ENCODE data around the gene OTUD4.

The OTUD4 gene

DNA sequence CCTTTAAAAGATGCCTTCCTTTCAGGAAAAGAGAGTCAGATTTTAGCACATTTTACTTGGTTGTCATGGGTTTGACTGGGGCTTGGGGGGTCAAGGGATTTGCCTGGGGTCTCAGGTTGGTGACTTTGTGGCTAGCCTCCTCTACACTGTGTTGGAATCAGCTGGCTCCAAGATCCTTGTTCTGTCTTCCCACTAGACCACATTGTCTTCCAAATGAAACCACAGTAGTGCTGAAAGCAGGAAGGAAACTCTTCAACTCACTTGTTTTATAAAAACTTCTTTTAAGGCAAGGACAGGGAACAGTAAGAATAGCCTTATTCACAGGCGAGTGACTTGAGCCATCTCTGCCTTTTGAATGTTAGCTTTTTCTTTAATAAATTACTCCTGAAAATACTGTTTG lies 37.0 kb upstream of the OTUD4 start:
- no peaks in the 10 kb centered on the region for H3K27me3 ChIP-seq (ENCODE audit: insufficient read depth, poor library complexity, severe bottlenecking)
- H3K36me3 ChIP-seq (ENCODE audit: low read depth): no peaks in the 10 kb centered on the region
- H3K9me3 ChIP-seq (ENCODE audit: severe bottlenecking): no peaks in the 10 kb centered on the region
- ATAC-seq (ENCODE audit: low read depth): no peak
- no peak for DNase-seq (ENCODE audit: low spot score)
- H3K4me3 ChIP-seq (ENCODE audit: severe bottlenecking): no peak overlapping the region
- TF ChIP-seq, protein P1, sequence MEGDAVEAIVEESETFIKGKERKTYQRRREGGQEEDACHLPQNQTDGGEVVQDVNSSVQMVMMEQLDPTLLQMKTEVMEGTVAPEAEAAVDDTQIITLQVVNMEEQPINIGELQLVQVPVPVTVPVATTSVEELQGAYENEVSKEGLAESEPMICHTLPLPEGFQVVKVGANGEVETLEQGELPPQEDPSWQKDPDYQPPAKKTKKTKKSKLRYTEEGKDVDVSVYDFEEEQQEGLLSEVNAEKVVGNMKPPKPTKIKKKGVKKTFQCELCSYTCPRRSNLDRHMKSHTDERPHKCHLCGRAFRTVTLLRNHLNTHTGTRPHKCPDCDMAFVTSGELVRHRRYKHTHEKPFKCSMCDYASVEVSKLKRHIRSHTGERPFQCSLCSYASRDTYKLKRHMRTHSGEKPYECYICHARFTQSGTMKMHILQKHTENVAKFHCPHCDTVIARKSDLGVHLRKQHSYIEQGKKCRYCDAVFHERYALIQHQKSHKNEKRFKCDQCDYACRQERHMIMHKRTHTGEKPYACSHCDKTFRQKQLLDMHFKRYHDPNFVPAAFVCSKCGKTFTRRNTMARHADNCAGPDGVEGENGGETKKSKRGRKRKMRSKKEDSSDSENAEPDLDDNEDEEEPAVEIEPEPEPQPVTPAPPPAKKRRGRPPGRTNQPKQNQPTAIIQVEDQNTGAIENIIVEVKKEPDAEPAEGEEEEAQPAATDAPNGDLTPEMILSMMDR (IDR thresholded peaks at IDR 0.05; ENCODE audit: poor library complexity, severe bottlenecking): no peak
- no peak overlapping the region for H3K27ac ChIP-seq (ENCODE audit: poor library complexity, severe bottlenecking)
- H3K4me1 ChIP-seq (ENCODE audit: insufficient read depth, poor library complexity, severe bottlenecking): no peaks in the 10 kb centered on the region

DNA sequence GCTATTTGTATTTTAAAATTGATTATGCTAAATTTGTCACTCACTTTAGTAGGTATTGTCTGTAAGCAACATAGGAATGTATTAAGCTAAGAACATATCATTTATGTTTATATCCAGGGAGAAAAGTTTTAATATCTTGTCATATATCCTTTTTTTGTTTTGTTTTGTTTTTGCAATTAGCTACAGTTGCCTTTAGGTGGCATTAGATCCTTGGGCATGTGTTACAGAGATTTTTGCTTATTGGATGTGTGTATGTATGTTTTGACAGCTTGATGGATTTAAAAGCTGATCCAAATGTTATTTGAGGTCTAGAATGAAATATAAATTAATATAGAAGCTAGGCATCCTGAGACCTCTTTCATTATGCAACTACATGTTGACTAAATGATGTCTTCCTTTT lies 36.1 kb upstream of the OTUD4 start:
- H3K4me1 ChIP-seq (ENCODE audit: insufficient read depth, poor library complexity, severe bottlenecking): no peaks in the 10 kb centered on the region
- no peak; the same call in 2 of the 3 replicates for ATAC-seq (ENCODE audit: low read depth)
- H3K9me3 ChIP-seq (ENCODE audit: severe bottlenecking): no peaks in the 10 kb centered on the region
- H3K27me3 ChIP-seq (ENCODE audit: insufficient read depth, poor library complexity, severe bottlenecking): no peaks in the 10 kb centered on the region
- TF ChIP-seq, protein P1 (IDR thresholded peaks at IDR 0.05; ENCODE audit: poor library complexity, severe bottlenecking): peak; percentile 87
- no peak for DNase-seq (ENCODE audit: low spot score)
- H3K36me3 ChIP-seq (ENCODE audit: low read depth): no peaks in the 10 kb centered on the region
- no peak overlapping the region for H3K4me3 ChIP-seq (ENCODE audit: severe bottlenecking)
- H3K27ac ChIP-seq (ENCODE audit: poor library complexity, severe bottlenecking): no peak overlapping the region

DNA sequence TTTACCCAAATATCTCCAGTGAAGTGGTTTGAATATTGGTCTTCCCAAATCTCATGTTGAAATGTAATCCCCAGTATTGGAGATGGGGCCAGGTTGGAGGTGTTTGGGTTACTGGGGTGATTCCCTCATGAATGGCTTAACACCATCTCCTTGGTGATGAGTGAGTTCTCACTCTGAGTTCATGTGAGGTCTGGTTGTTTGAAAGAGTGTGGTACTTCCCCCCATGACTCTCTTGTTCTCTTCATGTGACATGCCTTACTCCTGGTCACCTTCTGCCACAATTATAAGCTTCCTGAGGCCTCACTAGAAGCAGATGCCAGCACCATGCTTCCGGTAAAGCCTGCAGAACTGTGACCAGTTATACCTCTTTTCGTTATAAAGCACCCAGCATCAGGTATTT lies 32.9 kb upstream of the OTUD4 start:
- ATAC-seq (ENCODE audit: low read depth) (no peak), DNase-seq (ENCODE audit: low spot score) (no peak)
- H3K4me1 ChIP-seq (ENCODE audit: insufficient read depth, poor library complexity, severe bottlenecking): no peaks in the 10 kb centered on the region
- H3K4me3 ChIP-seq (ENCODE audit: severe bottlenecking): no peak overlapping the region
- TF ChIP-seq, protein P1 (IDR thresholded peaks at IDR 0.05; ENCODE audit: poor library complexity, severe bottlenecking): no peak
- H3K36me3 ChIP-seq (ENCODE audit: low read depth): no peaks in the 10 kb centered on the region
- H3K27ac ChIP-seq (ENCODE audit: poor library complexity, severe bottlenecking): no peak overlapping the region
- H3K27me3 ChIP-seq (ENCODE audit: insufficient read depth, poor library complexity, severe bottlenecking): no peaks in the 10 kb centered on the region
- H3K9me3 ChIP-seq (ENCODE audit: severe bottlenecking): no peaks in the 10 kb centered on the region

DNA sequence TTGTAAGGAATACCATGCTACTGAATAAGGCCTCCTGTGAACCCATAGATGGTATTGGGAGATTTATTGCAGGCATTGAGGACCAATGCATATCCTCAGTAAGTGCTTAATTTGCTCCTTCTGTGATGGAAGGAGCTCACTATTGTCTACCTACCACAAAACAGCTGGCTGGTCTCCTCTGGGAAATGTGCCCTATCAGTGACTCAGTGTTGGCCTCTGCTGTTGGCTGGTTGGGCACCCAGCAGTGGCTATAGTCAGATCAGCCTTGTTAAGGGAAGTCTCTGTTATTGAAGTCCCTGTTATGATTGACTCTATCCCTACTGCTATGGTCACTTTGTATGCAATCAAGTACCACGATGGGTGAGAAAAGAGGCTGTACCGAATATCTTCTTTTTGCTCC lies 27.5 kb upstream of the OTUD4 start:
- TF ChIP-seq, protein P1 (IDR thresholded peaks at IDR 0.05; ENCODE audit: poor library complexity, severe bottlenecking): no peak
- H3K4me1 ChIP-seq (ENCODE audit: insufficient read depth, poor library complexity, severe bottlenecking): no peaks in the 10 kb centered on the region
- DNase-seq (ENCODE audit: low spot score): no peak
- H3K27me3 ChIP-seq (ENCODE audit: insufficient read depth, poor library complexity, severe bottlenecking): no peaks in the 10 kb centered on the region
- no peaks in the 10 kb centered on the region for H3K36me3 ChIP-seq (ENCODE audit: low read depth)
- no peak overlapping the region for H3K27ac ChIP-seq (ENCODE audit: poor library complexity, severe bottlenecking)
- H3K4me3 ChIP-seq (ENCODE audit: severe bottlenecking): no peak overlapping the region
- no peaks in the 10 kb centered on the region for H3K9me3 ChIP-seq (ENCODE audit: severe bottlenecking)
- no peak for ATAC-seq (ENCODE audit: low read depth)

DNA sequence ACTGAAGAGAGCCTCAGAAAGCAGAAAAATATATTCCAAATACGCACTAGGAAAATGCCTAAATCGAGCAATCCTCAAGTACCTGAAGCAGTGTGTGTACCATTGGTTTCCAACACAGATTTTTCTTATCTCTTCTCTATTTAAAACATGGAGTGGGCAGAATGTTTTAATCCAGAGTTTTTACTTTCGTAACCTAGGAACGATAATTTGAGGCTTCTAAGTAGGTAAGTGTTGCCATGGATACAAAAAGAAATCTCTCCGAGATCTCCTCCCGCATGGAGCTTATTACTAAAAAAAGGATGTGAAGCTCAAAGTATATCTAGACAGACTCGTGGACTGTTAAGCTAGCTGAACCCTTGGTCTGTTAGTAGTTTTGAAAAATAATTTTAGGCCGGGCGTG lies 23.0 kb upstream of the OTUD4 start:
- no peaks in the 10 kb centered on the region for H3K9me3 ChIP-seq (ENCODE audit: severe bottlenecking)
- H3K4me3 ChIP-seq (ENCODE audit: severe bottlenecking): no peak overlapping the region
- no peaks in the 10 kb centered on the region for H3K27me3 ChIP-seq (ENCODE audit: insufficient read depth, poor library complexity, severe bottlenecking)
- no peak for DNase-seq (ENCODE audit: low spot score)
- ATAC-seq (ENCODE audit: low read depth): no peak
- no peak overlapping the region for H3K27ac ChIP-seq (ENCODE audit: poor library complexity, severe bottlenecking)
- no peaks in the 10 kb centered on the region for H3K4me1 ChIP-seq (ENCODE audit: insufficient read depth, poor library complexity, severe bottlenecking)
- no peaks in the 10 kb centered on the region for H3K36me3 ChIP-seq (ENCODE audit: low read depth)
- TF ChIP-seq, protein P1 (IDR thresholded peaks at IDR 0.05; ENCODE audit: poor library complexity, severe bottlenecking): no peak
